Mesothelial cell of epicardium (in vitro differentiated cells): ENCODE results near the gene LTBP1. TPM values are rescaled to one million over a fixed set of nuclear protein-coding genes. Genes with fewer than 3 reads are reported as not detected.
"Not testable (repeated sequence)": the region's sequence is repeated elsewhere in the genome, so short reads cannot be mapped to it uniquely, and the experiment has no call there.

Source experiments
- DNase-seq, 2 experiments: peaks; one replicate each; pipeline ENCODE4 v3.0.0; 2021; ENCODE audit warnings: low spot score in 2 of 2; ENCODE audit not compliant: unreplicated experiment in 2 of 2
- H3K27ac Mint-ChIP-seq: 2 replicates; pipeline ENCODE4 v1.8.0; 2021; ENCODE audit warnings: mixed read lengths
- H3K27me3 Mint-ChIP-seq: 2 replicates; pipeline ENCODE4 v1.8.0; 2021; ENCODE audit warnings: low read depth, mixed read lengths
- H3K36me3 Mint-ChIP-seq: 2 replicates; pipeline ENCODE4 v1.8.0; 2021; ENCODE audit warnings: mixed read lengths
- H3K4me1 Mint-ChIP-seq: 2 replicates; pipeline ENCODE4 v1.8.0; 2021; ENCODE audit warnings: mixed read lengths
- H3K4me3 Mint-ChIP-seq: 2 replicates; pipeline ENCODE4 v1.8.0; 2021; ENCODE audit warnings: mild to moderate bottlenecking, moderate library complexity, mixed read lengths
- H3K9me3 Mint-ChIP-seq: 2 replicates; pipeline ENCODE4 v1.8.0; 2021; ENCODE audit warnings: mixed read lengths
- CTCF ChIP-seq: fragments of 200-600 bp; sonication (generic); IDR thresholded peaks from one replicate; pipeline ENCODE4 v1.5.0; 2021; ENCODE audit warnings: antibody characterized with exemption; ENCODE audit not compliant: unreplicated experiment
- total RNA-seq: library from RNA; stranded (reverse); gene quantifications from 3 replicates; pipeline ENCODE4 v1.2.1, GENCODE V29; 2021

Gene LTBP1
- total RNA-seq, 1 donor from 2014 or later: 80.2 TPM

DNA sequence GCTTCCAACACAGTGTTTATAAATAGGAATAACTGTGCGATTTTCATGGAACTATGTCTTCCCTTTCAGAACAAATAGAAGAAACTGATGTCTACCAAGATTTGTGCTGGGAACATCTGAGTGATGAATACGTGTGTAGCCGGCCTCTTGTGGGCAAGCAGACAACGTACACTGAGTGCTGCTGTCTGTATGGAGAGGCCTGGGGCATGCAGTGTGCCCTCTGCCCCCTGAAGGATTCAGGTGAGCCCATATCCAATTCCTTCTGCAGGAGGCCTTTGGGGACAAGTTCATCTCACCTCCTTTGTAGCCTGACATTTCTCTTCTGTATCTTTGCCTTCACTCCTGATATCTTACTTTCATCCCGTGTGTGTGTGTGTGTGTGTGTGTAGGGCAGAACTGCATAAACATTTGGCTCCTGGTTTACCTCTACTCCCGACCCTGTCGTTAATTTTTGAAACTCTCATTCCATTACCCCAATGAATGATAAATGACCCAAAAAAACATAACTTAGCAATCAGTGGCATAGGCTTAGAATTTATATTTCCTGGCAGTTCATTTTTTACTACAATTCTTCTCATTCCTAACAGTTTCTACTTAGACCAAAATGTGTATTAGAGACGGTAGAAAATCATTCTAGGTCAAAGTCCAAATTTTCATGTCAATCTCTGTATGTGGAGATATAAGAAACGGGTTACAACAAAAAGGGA, 418.7 kb downstream of the LTBP1 start:
- no peak for TF ChIP-seq CTCF

GRCh38 chr2:33366473-33366872, 419.7 kb downstream of the LTBP1 start:
- H3K9me3 Mint-ChIP-seq: no peaks in the 10 kb centered on the region
- H3K4me3 Mint-ChIP-seq: no peak overlapping the region
- H3K27me3 Mint-ChIP-seq: no peaks in the 10 kb centered on the region
- peaks cover 34% of the 10 kb centered on the region for H3K36me3 Mint-ChIP-seq
- DNase-seq: no peak
- peak overlapping the region; percentile 1 for H3K27ac Mint-ChIP-seq
- no peak for TF ChIP-seq CTCF
- peaks cover 10% of the 10 kb centered on the region for H3K4me1 Mint-ChIP-seq

More for the DNA sequence above, 418.7 kb downstream of the LTBP1 start:
- no peak overlapping the region for H3K27ac Mint-ChIP-seq
- H3K4me3 Mint-ChIP-seq: no peak overlapping the region
- H3K4me1 Mint-ChIP-seq: peaks cover 10% of the 10 kb centered on the region
- no peaks in the 10 kb centered on the region for H3K27me3 Mint-ChIP-seq
- peaks cover 39% of the 10 kb centered on the region for H3K36me3 Mint-ChIP-seq
- H3K9me3 Mint-ChIP-seq: no peaks in the 10 kb centered on the region
- no peak for DNase-seq

GRCh38 chr2:33368524-33368923, 421.8 kb downstream of the LTBP1 start:
- H3K27me3 Mint-ChIP-seq, H3K27ac Mint-ChIP-seq, DNase-seq: not testable (repeated sequence)

GRCh38 chr2:33369191-33369590, 422.4 kb downstream of the LTBP1 start:
- H3K4me1 Mint-ChIP-seq: peaks cover 8% of the 10 kb centered on the region
- H3K4me3 Mint-ChIP-seq: no peak overlapping the region

More at GRCh38 chr2:33368524-33368923, 421.8 kb downstream of the LTBP1 start:
- not testable (repeated sequence) for H3K4me1 Mint-ChIP-seq, H3K4me3 Mint-ChIP-seq, H3K9me3 Mint-ChIP-seq
- H3K36me3 Mint-ChIP-seq: peaks cover 23% of the 10 kb centered on the region

DNA sequence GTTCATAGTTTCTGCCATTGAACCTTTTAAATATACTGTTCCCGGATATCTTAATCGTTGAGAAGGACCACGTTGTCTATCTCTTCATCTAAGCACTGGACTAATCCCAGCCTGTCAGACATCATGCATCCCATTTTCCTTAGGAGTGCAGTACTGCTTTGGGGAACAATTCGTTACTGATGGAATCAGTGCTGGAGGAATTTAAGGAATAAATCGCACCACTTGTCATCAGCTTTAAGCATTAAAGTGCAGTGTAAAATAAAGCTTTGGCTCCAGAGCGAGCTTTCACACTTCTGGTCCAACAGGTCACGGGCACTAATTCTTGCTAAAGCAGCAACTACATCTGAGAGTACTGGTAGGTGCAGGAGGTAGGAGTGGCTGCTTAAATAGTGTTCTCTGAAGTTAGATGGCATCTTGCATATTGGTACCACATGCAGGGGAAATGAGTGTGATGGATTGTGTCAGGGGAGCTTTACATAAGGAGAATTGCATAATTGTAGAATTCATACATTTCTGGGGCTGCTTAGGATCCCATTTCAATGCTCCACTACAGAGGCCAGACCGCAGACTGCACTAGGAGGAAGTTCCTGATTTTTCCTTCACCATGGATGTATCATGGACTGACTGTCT, 424.0 kb downstream of the LTBP1 start:
- TF ChIP-seq CTCF: no peak
- Mint-ChIP-seq H3K4me3 (no peak overlapping the region), H3K4me1 (peaks cover 4% of the 10 kb centered on the region), H3K27ac (no peak overlapping the region), H3K27me3 (no peaks in the 10 kb centered on the region), H3K9me3 (no peaks in the 10 kb centered on the region), H3K36me3 (peaks cover 4% of the 10 kb centered on the region)
- no peak for DNase-seq

More at GRCh38 chr2:33369191-33369590, 422.4 kb downstream of the LTBP1 start:
- Mint-ChIP-seq H3K36me3 (peaks cover 18% of the 10 kb centered on the region), H3K27ac (no peak overlapping the region), H3K9me3 (no peaks in the 10 kb centered on the region), H3K27me3 (no peaks in the 10 kb centered on the region)
- TF ChIP-seq CTCF: no peak
- no peak for DNase-seq

- DNase-seq: no peak
- H3K4me1 Mint-ChIP-seq: peaks cover 2% of the 10 kb centered on the region
- no peaks in the 10 kb centered on the region for H3K9me3 Mint-ChIP-seq
- H3K4me3 Mint-ChIP-seq: no peak overlapping the region
- H3K27ac Mint-ChIP-seq: no peak overlapping the region
- H3K36me3 Mint-ChIP-seq: peaks cover 6% of the 10 kb centered on the region
- TF ChIP-seq CTCF: no peak
- no peaks in the 10 kb centered on the region for H3K27me3 Mint-ChIP-seq
Measured at GRCh38 chr2:33371304-33372090, 424.7 kb downstream of the LTBP1 start.
